ENCODE data around the gene SYNPO2. TPM values are rescaled to one million over a fixed set of nuclear protein-coding genes. Genes with fewer than 3 reads are reported as not detected.
"Not testable (repeated sequence)": the region's sequence is repeated elsewhere in the genome, so short reads cannot be mapped to it uniquely, and the experiment has no call there.

SYNPO2 gene
- total RNA-seq, 2 donors from 2014 or later, result 11.8 to 141 TPM

DNA sequence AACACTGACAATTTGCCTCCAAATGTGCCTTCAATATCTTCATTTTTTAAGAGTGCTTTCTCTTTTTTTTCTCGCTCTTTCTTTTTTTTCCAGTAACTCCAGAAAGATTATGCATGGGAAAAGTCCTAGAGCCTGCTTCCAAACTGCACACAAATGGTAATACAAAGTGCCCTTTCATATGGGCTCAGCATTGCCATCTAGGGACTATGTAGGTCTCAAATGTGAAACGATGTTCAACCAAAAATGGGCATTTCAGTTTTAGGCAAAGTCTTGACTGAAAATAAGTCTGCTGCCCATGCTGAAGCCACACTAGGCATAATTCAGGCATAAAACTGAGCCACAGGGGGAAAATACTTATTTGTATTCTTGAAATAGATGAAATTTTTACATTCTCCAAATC, 65.6 kb downstream of the SYNPO2 start:
- intact Hi-C loops (cut with DNase I, micrococcal nuclease), result no loop called here
- ATAC-seq (no peak), DNase-seq (no peak)

GRCh38 chr4:118955515-118955914, 66.9 kb downstream of the SYNPO2 start:
- intact Hi-C loops (cut with DNase I, micrococcal nuclease), result no loop called here
- DNase-seq (no peak), ATAC-seq (no peak)

GRCh38 chr4:118957722-118958445, 69.2 kb downstream of the SYNPO2 start:
- DNase-seq, result no peak
- intact Hi-C loops (cut with DNase I, micrococcal nuclease), result no loop called here
- no peak for ATAC-seq

DNA sequence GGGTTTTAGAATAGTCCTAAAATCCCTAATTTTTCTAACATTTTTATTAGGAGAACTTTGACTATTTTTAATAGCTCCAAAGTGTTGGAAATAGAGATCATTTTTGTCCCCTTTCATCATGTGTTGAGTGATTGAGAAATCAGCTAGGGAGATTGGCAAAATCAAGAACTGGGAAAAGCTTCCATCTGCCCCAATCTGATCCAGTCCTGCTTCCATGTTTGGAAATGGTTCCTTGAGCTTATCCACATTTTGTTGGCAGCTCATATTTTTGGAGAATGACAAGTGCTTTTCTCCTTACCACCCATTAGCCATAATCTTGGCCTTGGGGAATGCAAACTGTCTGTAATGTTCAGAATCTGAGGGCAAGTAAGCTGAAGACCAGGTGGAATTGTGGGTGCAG, 73.9 kb downstream of the SYNPO2 start:
- no peak for DNase-seq
- no peak for ATAC-seq
- intact Hi-C loops (cut with DNase I, micrococcal nuclease), result no loop called here

DNA sequence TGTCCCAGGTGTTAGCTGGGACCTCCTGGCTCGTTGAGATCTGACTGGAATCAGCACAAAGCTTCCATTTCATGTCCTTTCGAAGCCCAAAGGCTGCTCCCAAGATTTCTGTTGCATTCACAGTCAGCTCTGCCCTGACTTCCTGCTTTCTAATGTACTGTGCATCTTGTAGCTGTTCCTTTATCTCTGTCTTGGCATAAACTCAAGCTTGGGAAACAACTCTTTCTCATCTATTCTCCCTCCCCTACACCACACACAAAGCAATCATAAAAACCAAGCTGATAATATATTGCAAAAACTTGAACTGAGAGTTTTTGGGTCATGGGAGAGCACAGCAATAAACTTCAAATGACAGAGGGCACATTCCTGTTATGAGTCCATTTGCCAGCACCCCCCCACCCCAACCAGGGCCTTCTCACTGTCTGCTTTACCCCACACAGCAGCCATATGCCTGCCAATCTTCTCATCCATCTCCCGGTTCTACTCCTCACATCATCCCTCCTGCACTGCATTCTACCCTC, 76.3 kb downstream of the SYNPO2 start:
- ATAC-seq, result no peak
- intact Hi-C loops (cut with DNase I, micrococcal nuclease), result loop anchor here in 1 of 2 donors (5.0 kb wide), 2 partner anchors 73 to 193 kb away; no protein-coding TSS in a partner anchor
- no peak for DNase-seq

- intact Hi-C loops (cut with DNase I, micrococcal nuclease), result loop anchor here in 1 of 2 donors (5.0 kb wide), 2 partner anchors 75 to 195 kb away; no protein-coding TSS in a partner anchor
- DNase-seq (no peak), ATAC-seq (no peak)
Observed at GRCh38 chr4:118967393-118967792, 78.7 kb downstream of the SYNPO2 start.

DNA sequence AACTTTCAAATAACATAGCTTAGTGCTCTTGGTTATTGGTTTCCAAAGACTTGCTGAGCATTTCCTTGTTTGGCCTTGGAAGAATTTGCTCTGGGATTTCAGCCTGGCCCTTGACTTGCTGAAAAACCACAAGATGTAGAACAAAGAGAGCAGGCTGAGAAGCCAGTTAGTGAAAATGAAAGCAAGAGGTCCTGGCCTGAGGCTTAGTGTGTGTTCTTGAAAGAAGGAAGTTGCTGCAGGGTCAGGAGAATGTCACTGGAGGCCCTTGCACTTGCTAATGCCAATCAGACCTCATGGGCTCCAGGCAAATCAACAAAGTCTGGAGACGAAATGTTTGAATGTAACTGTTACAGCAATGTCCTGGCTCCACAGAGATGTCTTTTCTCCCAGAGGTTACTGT, 79.4 kb downstream of the SYNPO2 start:
- peak; percentile 85 for ATAC-seq
- DNase-seq, result peak; percentile 27 to 71
- intact Hi-C loops (cut with DNase I, micrococcal nuclease), result loop anchor here in 1 of 2 donors (5.0 kb wide), 2 partner anchors 76 to 196 kb away; no protein-coding TSS in a partner anchor

DNA sequence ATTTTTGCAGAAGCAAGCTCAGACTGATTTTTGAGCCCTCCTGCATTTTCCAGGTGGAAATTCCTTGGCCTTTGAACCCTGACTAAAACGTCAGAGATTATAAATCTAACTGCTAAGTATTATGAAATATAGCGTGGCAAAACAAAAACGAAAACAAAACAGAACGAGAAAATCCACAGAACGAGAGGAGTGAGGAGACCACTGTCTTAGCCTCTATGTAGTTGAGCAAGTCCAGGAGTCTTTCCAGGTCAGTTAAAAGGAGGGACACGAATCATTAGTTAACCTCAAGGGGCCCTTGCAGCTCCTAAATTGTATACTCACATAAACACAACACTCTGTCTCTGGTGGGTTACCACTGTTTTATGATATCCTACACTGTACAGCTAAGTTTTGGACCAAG, 80.2 kb downstream of the SYNPO2 start:
- ATAC-seq, result peak; percentile 44
- intact Hi-C loops (cut with DNase I, micrococcal nuclease), result loop anchor here in 1 of 2 donors (5.0 kb wide), 2 partner anchors 77 to 197 kb away; no protein-coding TSS in a partner anchor
- DNase-seq, result no peak

- intact Hi-C loops (cut with DNase I, micrococcal nuclease), result loop anchor here in 1 of 2 donors (5.0 kb wide), 2 partner anchors 77 to 197 kb away; no protein-coding TSS in a partner anchor
- peak; percentile 80 for ATAC-seq
- peak; percentile 28 to 56 for DNase-seq
Observed at GRCh38 chr4:118969359-118969758, 80.7 kb downstream of the SYNPO2 start.

- DNase-seq (no peak), ATAC-seq (no peak)
- intact Hi-C loops (cut with DNase I, micrococcal nuclease), result no loop called here
Observed at GRCh38 chr4:118972167-118972566, 83.5 kb downstream of the SYNPO2 start.

- no peak for ATAC-seq
- no peak for DNase-seq
- intact Hi-C loops (cut with DNase I, micrococcal nuclease), result no loop called here
Observed at GRCh38 chr4:118973295-118973694, 84.6 kb downstream of the SYNPO2 start.

- no peak for DNase-seq
- no peak for ATAC-seq
- intact Hi-C loops (cut with DNase I, micrococcal nuclease), result no loop called here
Observed at GRCh38 chr4:118974758-118975157, 86.1 kb downstream of the SYNPO2 start.

DNA sequence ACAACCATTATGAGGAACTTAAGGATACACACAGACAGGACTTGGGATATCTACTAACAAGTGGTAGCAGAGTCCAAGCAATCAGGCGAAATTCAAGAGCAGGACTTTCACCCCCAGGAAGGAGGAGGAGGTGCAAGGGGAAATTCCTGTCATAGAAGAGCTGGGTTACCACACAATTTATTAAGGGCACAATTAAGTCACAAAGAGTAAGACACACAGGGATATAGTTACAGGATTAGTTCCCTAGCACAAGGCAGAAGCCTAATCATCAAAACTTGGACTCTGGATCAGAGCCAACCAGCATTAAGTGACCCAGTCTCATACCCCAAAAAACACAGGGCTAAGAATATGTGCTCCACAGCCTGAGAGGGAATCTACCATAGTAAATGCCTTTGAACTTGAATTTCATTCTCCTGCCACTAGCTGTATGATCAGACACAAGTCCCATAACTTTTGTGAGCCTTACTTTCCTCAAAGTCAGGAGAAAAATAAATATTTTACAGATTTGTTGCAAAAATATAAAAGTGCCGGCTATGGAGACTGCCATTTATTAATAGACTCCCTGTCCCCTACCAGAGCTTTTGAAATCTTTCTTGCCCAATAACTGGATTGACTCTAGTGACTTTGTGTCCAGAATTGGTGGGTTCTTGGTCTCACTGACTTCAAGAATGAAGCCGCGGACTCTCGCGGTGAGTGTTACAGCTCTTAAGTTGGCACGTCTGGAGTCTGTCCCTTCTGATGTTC, 87.0 kb downstream of the SYNPO2 start:
- DNase-seq (no peak), ATAC-seq (peak; percentile 24)
- intact Hi-C loops (cut with DNase I, micrococcal nuclease), result no loop called here

GRCh38 chr4:118976193-118976560, 87.5 kb downstream of the SYNPO2 start:
- ATAC-seq; DNase-seq; intact Hi-C loops (cut with DNase I, micrococcal nuclease): not testable (repeated sequence)

DNA sequence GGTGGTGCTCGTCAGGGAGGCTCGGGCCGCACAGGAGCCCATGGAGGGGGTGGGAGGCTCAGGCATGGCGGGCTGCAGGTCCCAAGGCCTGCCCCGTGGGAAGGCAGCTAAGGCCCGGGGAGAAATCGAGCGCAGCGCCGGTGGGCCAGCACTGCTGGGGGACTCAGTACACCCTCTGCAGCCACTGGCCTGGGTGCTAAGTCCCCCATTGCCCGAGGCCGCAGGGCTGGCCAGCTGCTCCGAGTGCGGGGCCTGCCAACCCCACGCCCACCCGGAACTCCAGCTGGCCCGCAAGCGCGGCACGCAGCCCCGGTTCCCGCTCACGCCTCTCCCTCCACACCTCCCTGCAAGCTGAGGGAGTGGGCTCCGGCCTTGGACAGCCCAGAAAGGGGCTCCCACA, 88.4 kb downstream of the SYNPO2 start:
- DNase-seq; intact Hi-C loops (cut with DNase I, micrococcal nuclease); ATAC-seq: not testable (repeated sequence)

DNA sequence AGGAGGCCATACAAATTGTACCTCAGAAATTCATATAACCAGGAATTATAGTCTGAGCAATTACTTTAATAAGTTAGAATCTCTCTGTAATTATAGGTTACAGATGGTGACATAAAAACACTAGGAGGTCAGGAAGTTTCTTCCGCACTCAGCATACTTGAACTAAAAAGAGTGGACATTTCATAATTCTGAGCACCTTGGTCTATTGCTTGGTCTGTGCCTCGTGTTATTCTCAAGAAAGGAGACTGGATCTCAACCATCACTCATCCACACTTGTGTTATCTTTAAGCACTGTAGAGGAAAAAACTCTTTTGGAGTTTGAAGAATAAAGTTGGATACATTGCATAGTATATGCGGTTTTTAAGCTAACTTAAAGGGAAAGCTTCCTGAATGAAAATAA, 91.1 kb downstream of the SYNPO2 start:
- DNase-seq (no peak), ATAC-seq (no peak)
- intact Hi-C loops (cut with DNase I, micrococcal nuclease), result loop anchor here in 1 of 2 donors (2.0 to 10.0 kb wide), 2 partner anchors 55 to 305 kb away; no protein-coding TSS in a partner anchor

DNA sequence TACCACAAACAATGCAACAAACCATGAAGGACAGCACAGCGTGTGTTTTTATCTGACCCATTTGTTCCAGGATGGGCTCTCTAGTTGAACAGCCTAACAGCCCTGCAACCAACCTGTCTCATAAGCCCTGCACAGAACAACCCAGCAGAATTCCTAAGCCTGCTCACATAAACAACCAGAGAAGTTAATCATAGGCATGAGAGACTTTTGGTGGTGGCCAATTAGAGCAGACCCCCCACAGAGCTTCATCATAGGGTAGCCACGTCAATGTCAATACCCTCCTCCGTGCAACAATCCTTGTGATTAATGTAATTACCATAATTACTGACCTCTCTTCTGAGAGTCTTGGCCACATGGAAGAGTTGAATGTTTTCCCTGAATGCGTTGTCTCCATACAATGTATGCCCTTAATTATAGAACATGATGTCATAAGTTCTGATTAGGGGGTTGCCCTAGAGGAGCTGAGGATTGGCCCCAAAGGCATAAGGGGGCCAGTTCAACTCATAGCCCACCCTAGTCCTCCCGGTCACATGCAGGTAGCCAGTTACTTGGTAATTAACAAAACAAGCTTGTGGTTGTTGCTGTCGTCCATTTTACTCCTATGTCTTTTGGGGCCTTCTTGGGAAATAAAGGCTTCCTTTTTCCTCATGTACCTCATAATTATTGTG, 92.7 kb downstream of the SYNPO2 start:
- DNase-seq (no peak), ATAC-seq (peak; percentile 7)
- intact Hi-C loops (cut with DNase I, micrococcal nuclease), result loop anchor here in 1 of 2 donors (2.0 to 10.0 kb wide), 2 partner anchors 53 to 303 kb away; no protein-coding TSS in a partner anchor

DNA sequence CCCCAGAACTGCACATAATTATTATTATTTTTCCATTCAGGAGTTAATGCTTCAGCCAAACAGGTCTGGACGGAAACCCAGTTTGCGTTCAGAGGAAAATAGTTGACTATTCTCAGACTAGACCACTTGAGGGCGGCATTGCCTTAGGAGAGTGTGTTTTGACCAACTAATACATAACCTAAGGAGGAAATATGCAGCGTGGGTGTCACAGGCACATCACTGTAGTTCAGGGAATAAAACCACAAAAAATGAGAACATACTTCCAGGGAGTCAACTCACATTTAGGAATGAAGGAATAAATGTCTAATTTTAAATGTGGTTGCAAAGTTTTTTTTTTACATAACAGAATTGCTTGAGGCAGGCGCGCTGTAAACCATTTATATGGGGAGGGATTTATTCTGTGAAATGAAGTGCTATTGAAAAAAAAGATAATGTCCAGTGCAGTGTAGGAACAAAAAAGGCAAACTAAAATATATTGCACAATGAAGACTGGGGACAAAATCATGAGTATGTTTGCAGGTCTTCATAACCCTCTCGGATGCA, 93.3 kb downstream of the SYNPO2 start:
- DNase-seq (peak; percentile 53 to 54), ATAC-seq (peak; percentile 98)
- intact Hi-C loops (cut with DNase I, micrococcal nuclease), result loop anchor here in 1 of 2 donors (2.0 to 10.0 kb wide), 2 partner anchors 53 to 303 kb away; no protein-coding TSS in a partner anchor

DNA sequence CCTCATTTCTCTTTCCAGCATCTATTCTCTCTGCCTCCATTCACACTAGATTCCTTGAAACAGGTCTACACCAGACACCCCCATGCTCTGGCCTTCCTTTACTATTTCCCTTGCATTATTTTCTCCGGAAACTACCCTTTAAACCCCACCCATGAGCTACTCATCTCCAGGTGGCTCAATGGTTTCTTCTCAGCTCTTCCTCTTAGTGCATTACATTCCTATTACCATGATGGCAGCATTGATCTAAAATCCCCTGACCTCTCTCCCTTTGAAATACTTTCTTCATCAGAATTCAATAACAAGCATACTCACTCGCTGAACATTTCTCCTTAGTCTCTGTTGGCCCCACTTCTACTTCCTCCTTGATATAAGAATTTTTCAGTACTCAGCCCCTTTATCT, 94.6 kb downstream of the SYNPO2 start:
- ATAC-seq, result no peak
- intact Hi-C loops (cut with DNase I, micrococcal nuclease), result loop anchor here in 1 of 2 donors (10.0 kb wide), 1 partner anchor 52 kb away; no protein-coding TSS in a partner anchor
- no peak for DNase-seq

Data from left colon (tissue), 2 donors.